ENCODE data around the gene TMEM59. TPM values are rescaled to one million over a fixed set of nuclear protein-coding genes. Genes with fewer than 3 reads are reported as not detected.

Gene TMEM59
- total and polyA plus RNA-seq, 2 donors (not counting 1 experiment from before 2014, with no cell fraction given), result 66.3 to 146 TPM

DNA sequence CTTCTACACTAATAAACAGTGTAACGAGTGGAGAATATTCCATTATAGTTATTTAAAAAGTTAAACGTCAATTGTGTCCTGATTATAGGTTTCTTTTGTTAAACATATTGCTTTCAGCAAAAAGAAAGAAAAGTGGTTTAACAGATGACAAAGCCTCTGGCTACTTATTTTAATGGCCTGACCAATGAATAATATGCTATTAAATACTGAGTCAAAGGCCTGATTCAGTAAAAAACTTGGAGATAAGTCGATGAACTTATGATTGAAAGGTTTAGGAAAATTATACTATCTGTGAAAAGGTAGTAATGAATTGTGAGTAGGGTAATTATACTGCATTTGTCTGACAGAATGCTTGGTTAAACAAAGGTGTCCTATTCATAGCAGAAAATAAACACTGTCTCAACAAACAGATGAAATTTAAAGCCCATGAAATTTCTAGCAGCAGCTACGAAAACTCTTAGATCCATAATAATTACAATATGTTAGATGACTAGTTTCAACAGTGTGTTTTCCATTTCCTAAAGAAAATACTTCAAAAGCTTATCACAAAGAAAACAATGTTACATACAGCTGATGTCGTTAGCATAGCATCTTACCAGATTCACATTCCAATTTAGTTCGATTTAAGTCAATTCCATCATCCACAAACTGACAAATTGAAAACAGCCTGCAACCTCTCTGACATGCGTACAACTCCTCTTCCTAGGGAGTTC, 6.2 kb downstream of the TMEM59 start:
- Histone ChIP-seq H2AFZ (ENCODE audit: insufficient read depth, low read depth, low read length, poor library complexity, severe bottlenecking) (no peak overlapping the region), H3K79me2 (ENCODE audit: control insufficient read depth, insufficient read depth, low read length) (peaks cover 90% of the 10 kb centered on the region), H3K36me3 (replicated peaks in 1 of 2; ENCODE audit: control extremely low read depth in 1 of 2, control insufficient read depth in 1 of 2, extremely low read depth in 1 of 2, insufficient read depth in 2 of 2, low read length in 1 of 2) (peaks cover 2 to 38% of the 10 kb centered on the region in 2 experiments), H3K4me3 (ENCODE audit: control extremely low read depth in 1 of 5, extremely low read depth in 1 of 5, insufficient read depth in 1 of 5, low read depth in 2 of 5, low read length in 4 of 5) (no peak overlapping the region), H3K9ac (ENCODE audit: low read length) (no peak overlapping the region), H4K20me1 (ENCODE audit: control insufficient read depth, insufficient read depth, low read length, poor library complexity, severe bottlenecking) (peaks cover 4% of the 10 kb centered on the region), H3K27me3 (replicated peaks in 1 of 4; ENCODE audit: control extremely low read depth in 1 of 4, control insufficient read depth in 3 of 4, insufficient read depth in 4 of 4, low read length in 3 of 4) (no peaks in the 10 kb centered on the region), H3K27ac (ENCODE audit: low read length in 2 of 2) (peak overlapping the region in 1 of 2 donors; percentile 67), H3K4me1 (ENCODE audit: control insufficient read depth in 2 of 2, insufficient read depth in 2 of 2, low read length in 2 of 2) (peaks cover 27 to 33% of the 10 kb centered on the region in 2 donors), H3K9me3 (ENCODE audit: control extremely low read depth in 1 of 3, control insufficient read depth in 2 of 3, insufficient read depth in 1 of 3, low read length in 2 of 3) (no peaks in the 10 kb centered on the region), H3K4me2 (replicated peaks; ENCODE audit: low read depth, low read length, poor library complexity, severe bottlenecking) (peak overlapping the region; percentile 42)
- Mint-ChIP-seq H3K9me3 (ENCODE audit: insufficient read depth) (no peaks in the 10 kb centered on the region), H3K4me1 (peaks cover 35% of the 10 kb centered on the region), H3K27me3 (no peaks in the 10 kb centered on the region), H3K27ac (peak overlapping the region; percentile 62), H3K4me3 (peak overlapping the region; percentile 30)
- TF ChIP-seq, protein P1, sequence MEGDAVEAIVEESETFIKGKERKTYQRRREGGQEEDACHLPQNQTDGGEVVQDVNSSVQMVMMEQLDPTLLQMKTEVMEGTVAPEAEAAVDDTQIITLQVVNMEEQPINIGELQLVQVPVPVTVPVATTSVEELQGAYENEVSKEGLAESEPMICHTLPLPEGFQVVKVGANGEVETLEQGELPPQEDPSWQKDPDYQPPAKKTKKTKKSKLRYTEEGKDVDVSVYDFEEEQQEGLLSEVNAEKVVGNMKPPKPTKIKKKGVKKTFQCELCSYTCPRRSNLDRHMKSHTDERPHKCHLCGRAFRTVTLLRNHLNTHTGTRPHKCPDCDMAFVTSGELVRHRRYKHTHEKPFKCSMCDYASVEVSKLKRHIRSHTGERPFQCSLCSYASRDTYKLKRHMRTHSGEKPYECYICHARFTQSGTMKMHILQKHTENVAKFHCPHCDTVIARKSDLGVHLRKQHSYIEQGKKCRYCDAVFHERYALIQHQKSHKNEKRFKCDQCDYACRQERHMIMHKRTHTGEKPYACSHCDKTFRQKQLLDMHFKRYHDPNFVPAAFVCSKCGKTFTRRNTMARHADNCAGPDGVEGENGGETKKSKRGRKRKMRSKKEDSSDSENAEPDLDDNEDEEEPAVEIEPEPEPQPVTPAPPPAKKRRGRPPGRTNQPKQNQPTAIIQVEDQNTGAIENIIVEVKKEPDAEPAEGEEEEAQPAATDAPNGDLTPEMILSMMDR (IDR thresholded peaks at IDR 0.05), result no peak
- no peak for TF ChIP-seq EZH2 (IDR thresholded peaks at IDR 0.05; ENCODE audit: borderline replicate concordance, insufficient read depth, low read depth, low read length, poor library complexity, severe bottlenecking)
- WGBS (ENCODE audit: insufficient coverage), result 92% methylated on average over 3 of the region's 7 CpGs
- ChIA-PET POLR2A (no interaction called here), CTCF (no interaction called here)
- ATAC-seq (ENCODE audit: low read depth) (no peak), DNase-seq (peak; percentile 13)
- intact Hi-C loops (cut with micrococcal nuclease), result no loop called here

DNA sequence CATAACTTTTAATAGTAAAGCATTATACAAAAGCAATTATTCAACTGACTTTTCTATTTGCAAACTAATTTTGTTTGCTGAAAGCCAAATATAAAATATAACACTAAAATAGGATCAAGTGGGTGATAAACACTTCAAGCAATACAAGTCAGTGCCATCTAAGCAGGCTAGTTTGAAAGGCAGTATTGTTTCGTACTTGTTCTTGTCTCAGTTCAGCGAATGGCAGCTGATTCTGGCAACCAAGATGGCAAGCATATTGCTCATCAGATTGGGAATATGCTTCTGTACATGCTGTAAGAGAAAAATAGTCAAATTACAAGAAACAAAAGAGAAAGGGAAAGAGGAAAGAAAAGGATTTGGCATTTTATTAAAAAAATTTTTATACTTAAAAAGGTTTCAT, 7.5 kb downstream of the TMEM59 start:
- no peaks in the 10 kb centered on the region for H3K27me3 Mint-ChIP-seq

More for the DNA sequence above, 7.5 kb downstream of the TMEM59 start:
- Mint-ChIP-seq H3K27ac (no peak overlapping the region), H3K9me3 (ENCODE audit: insufficient read depth) (no peaks in the 10 kb centered on the region), H3K4me3 (no peak overlapping the region), H3K4me1 (peaks cover 35% of the 10 kb centered on the region)
- 100% methylated on average over 2 of the region's 2 CpGs for WGBS (ENCODE audit: insufficient coverage)
- H3K36me3 ChIP-seq (replicated peaks in 1 of 2; ENCODE audit: control extremely low read depth in 1 of 2, control insufficient read depth in 1 of 2, extremely low read depth in 1 of 2, insufficient read depth in 2 of 2, low read length in 1 of 2), result peaks cover 2 to 49% of the 10 kb centered on the region in 2 experiments
- DNase-seq (no peak), ATAC-seq (ENCODE audit: low read depth) (no peak)
- H3K9me3 ChIP-seq (ENCODE audit: control extremely low read depth in 1 of 3, control insufficient read depth in 2 of 3, insufficient read depth in 1 of 3, low read length in 2 of 3), result no peaks in the 10 kb centered on the region
- ChIA-PET POLR2A (no interaction called here), CTCF (no interaction called here)
- no peak overlapping the region for H3K9ac ChIP-seq (ENCODE audit: low read length)
- H3K4me2 ChIP-seq (replicated peaks; ENCODE audit: low read depth, low read length, poor library complexity, severe bottlenecking), result no peak overlapping the region
- intact Hi-C loops (cut with micrococcal nuclease), result no loop called here
- H3K27me3 ChIP-seq (replicated peaks in 1 of 4; ENCODE audit: control extremely low read depth in 1 of 4, control insufficient read depth in 3 of 4, insufficient read depth in 4 of 4, low read length in 3 of 4), result no peaks in the 10 kb centered on the region
- H3K27ac ChIP-seq (ENCODE audit: low read length in 2 of 2), result no peak overlapping the region
- no peak for TF ChIP-seq EZH2 (IDR thresholded peaks at IDR 0.05; ENCODE audit: borderline replicate concordance, insufficient read depth, low read depth, low read length, poor library complexity, severe bottlenecking)
- TF ChIP-seq, protein P1 (IDR thresholded peaks at IDR 0.05), result no peak
- no peak overlapping the region for H3K4me3 ChIP-seq (ENCODE audit: control extremely low read depth in 1 of 5, extremely low read depth in 1 of 5, insufficient read depth in 1 of 5, low read depth in 2 of 5, low read length in 4 of 5)
- H3K79me2 ChIP-seq (ENCODE audit: control insufficient read depth, insufficient read depth, low read length), result peaks cover 77% of the 10 kb centered on the region
- no peak overlapping the region for H2AFZ ChIP-seq (ENCODE audit: insufficient read depth, low read depth, low read length, poor library complexity, severe bottlenecking)
- H3K4me1 ChIP-seq (ENCODE audit: control insufficient read depth in 2 of 2, insufficient read depth in 2 of 2, low read length in 2 of 2), result peaks cover 17 to 22% of the 10 kb centered on the region in 2 donors
- H4K20me1 ChIP-seq (ENCODE audit: control insufficient read depth, insufficient read depth, low read length, poor library complexity, severe bottlenecking), result no peaks in the 10 kb centered on the region

Data from B cell (primary cell).